K562 (cell line): ENCODE results near the gene EPB41L1.

Experiments
- HNRNPLL ChIP-seq: fragments of 200-400 bp; formaldehyde crosslinking; IDR thresholded peaks from 2 replicates; pipeline ENCODE4 v1.6.1; 2017; ENCODE audit warnings: low read length, low read depth, mild to moderate bottlenecking; ENCODE audit not compliant: poor library complexity, severe bottlenecking
- NONO ChIP-seq, 2 experiments: fragments of 200-400 bp in 1 of 2; fragments of 450-650 bp in 1 of 2; formaldehyde crosslinking in 1 of 2; IDR thresholded peaks; 2 replicates each; pipeline ENCODE4 v1.6.1; 2017; ENCODE audit warnings: low read depth in 2 of 2, mild to moderate bottlenecking in 2 of 2, moderate library complexity in 2 of 2, low read length in 1 of 2

GRCh38 chr20:36104856-36105255 lies 49.7 kb upstream of the EPB41L1 start:
- TF ChIP-seq HNRNPLL (no peak), NONO (IDR thresholded peaks at IDR 0.05; ENCODE audit: low read depth in 2 of 2, low read length in 1 of 2) (no peak)
